Right cardiac atrium (tissue), 5 donors: ENCODE results near the gene KRTAP5-5. TPM values are rescaled to one million over a fixed set of nuclear protein-coding genes. Genes with fewer than 3 reads are reported as not detected.

Experiments
- ATAC-seq, 2 donors: fragments of 200-7000 bp; cut with Tn5 transposase; one replicate each; pipeline versions ENCODE4 v1.8.0 to v1.9.1; 2020; ENCODE audit warnings: moderate library complexity in 2 of 2, mild to moderate bottlenecking in 1 of 2
- DNase-seq, 3 donors: peaks; one replicate each; pipeline ENCODE4 v3.0.0-alpha.2; 2020
- H3K27ac ChIP-seq: one replicate; pipeline ENCODE4 v1.5.1; 2013; ENCODE audit warnings: mild to moderate bottlenecking, low read length, control low read depth, moderate library complexity
- H3K27me3 ChIP-seq: one replicate; pipeline ENCODE4 v1.6.1; 2013; ENCODE audit not compliant: control insufficient read depth, insufficient read depth
- H3K4me1 ChIP-seq: one replicate; pipeline ENCODE4 v1.6.1; 2013; ENCODE audit warnings: low read length; ENCODE audit not compliant: control insufficient read depth, insufficient read depth
- H3K4me3 ChIP-seq: one replicate; pipeline ENCODE4 v1.5.1; 2013; ENCODE audit warnings: low read length, control low read depth
- H3K9me3 ChIP-seq: one replicate; pipeline ENCODE4 v1.6.1; 2013; ENCODE audit warnings: low read length; ENCODE audit not compliant: control insufficient read depth
- WGBS: extraction: QIAGEN DNeasy Blood & Tissue Kit; methylation state at CpG from one replicate; pipeline ENCODE4 v1.1.7; 2013; 5-methylcytosine and 5-hydroxymethylcytosine counted together
- intact Hi-C, 4 donors: fragments of 100-400 bp; cut with DNase I; formaldehyde crosslinking; loops; one replicate each; pipeline versions ENCODE4 v1.11.0 to v1.14.0; 2022 to 2023
- polyA plus RNA-seq: library from polyadenylated mRNA; stranded (reverse); fragments of 200-250 nt; gene quantifications from one replicate; pipeline ENCODE4 v1.2.3, GENCODE V29; 2013
- total RNA-seq, 4 donors: library from RNA; stranded (reverse); fragmentation: NEBNext Ultra II Directional; extraction: Animal tissue kit (Norgen Biotek cat#: 25700); gene quantifications; one replicate each; pipeline ENCODE4 v1.2.1, GENCODE V29; 2021
- donor health status: healthy with polysubstance abuse.
- donor health status: DM: no; HTN: yes; CAD: no.
- donor health status: DM: no; HTN: no; CAD: no.
- donor health status: DM: no; HTN: yes; CAD: no; lungs with severe emphysema.
- donor health status: DM: yes; HTN: yes; CAD: no.

KRTAP5-5 gene
- total and polyA plus RNA-seq, 5 donors = not detected

GRCh38 chr11:1632053-1632714 is 2.6 kb downstream of the KRTAP5-5 start:
- intact Hi-C loops = no loop called here
- H3K27me3 ChIP-seq = no peaks in the 10 kb centered on the region
- WGBS = 57% methylated on average over 11 of the region's 11 CpGs
- no peaks in the 10 kb centered on the region for H3K9me3 ChIP-seq
- no peak overlapping the region for H3K27ac ChIP-seq
- no peaks in the 10 kb centered on the region for H3K4me1 ChIP-seq
- ATAC-seq (no peak), DNase-seq (no peak)
- H3K4me3 ChIP-seq = no peak overlapping the region

- Histone ChIP-seq H3K27ac (no peak overlapping the region), H3K9me3 (no peaks in the 10 kb centered on the region), H3K4me3 (no peak overlapping the region), H3K27me3 (no peaks in the 10 kb centered on the region), H3K4me1 (no peaks in the 10 kb centered on the region)
- no peak for DNase-seq
- no peak for ATAC-seq
- intact Hi-C loops = no loop called here
- WGBS = 92% methylated on average over 10 of the region's 10 CpGs
Observed at GRCh38 chr11:1633864-1634263, 4.3 kb downstream of the KRTAP5-5 start.

GRCh38 chr11:1636291-1636950 is 6.8 kb downstream of the KRTAP5-5 start:
- DNase-seq (no peak), ATAC-seq (no peak)
- Histone ChIP-seq H3K9me3 (no peaks in the 10 kb centered on the region), H3K27ac (no peak overlapping the region), H3K4me1 (no peaks in the 10 kb centered on the region), H3K4me3 (no peak overlapping the region), H3K27me3 (no peaks in the 10 kb centered on the region)
- intact Hi-C loops = no loop called here
- 87% methylated on average over 19 of the region's 19 CpGs for WGBS

- Histone ChIP-seq H3K27me3 (no peaks in the 10 kb centered on the region), H3K4me3 (no peak overlapping the region), H3K27ac (no peak overlapping the region), H3K9me3 (no peaks in the 10 kb centered on the region), H3K4me1 (no peaks in the 10 kb centered on the region)
- 93% methylated on average over 2 of the region's 2 CpGs for WGBS
- DNase-seq = no peak
- ATAC-seq = no peak
- intact Hi-C loops = no loop called here
Observed at GRCh38 chr11:1637628-1638027, 8.1 kb downstream of the KRTAP5-5 start.

- H3K9me3 ChIP-seq = no peaks in the 10 kb centered on the region
- H3K4me3 ChIP-seq = no peak overlapping the region
- no peaks in the 10 kb centered on the region for H3K4me1 ChIP-seq
- no peak for ATAC-seq
- no peak overlapping the region for H3K27ac ChIP-seq
- no peak for DNase-seq
- WGBS = 80% methylated on average over 8 of the region's 8 CpGs
- intact Hi-C loops = no loop called here
- H3K27me3 ChIP-seq = no peaks in the 10 kb centered on the region
Observed at GRCh38 chr11:1638344-1638743, 8.8 kb downstream of the KRTAP5-5 start.

GRCh38 chr11:1639102-1639620 is 9.6 kb downstream of the KRTAP5-5 start:
- Histone ChIP-seq H3K9me3 (no peaks in the 10 kb centered on the region), H3K4me3 (no peak overlapping the region), H3K27ac (peak overlapping the region; percentile 20), H3K4me1 (no peaks in the 10 kb centered on the region), H3K27me3 (no peaks in the 10 kb centered on the region)
- DNase-seq = peak in 1 of 3 donors; percentile 58
- WGBS = 52% methylated on average over 18 of the region's 18 CpGs
- intact Hi-C loops = no loop called here
- peak in 1 of 2 donors; percentile 49 for ATAC-seq

- WGBS = 58% methylated on average over 15 of the region's 15 CpGs
- intact Hi-C loops = no loop called here
- Histone ChIP-seq H3K27ac (no peak overlapping the region), H3K9me3 (no peaks in the 10 kb centered on the region), H3K27me3 (no peaks in the 10 kb centered on the region), H3K4me3 (no peak overlapping the region), H3K4me1 (no peaks in the 10 kb centered on the region)
- DNase-seq = no peak
- ATAC-seq = no peak
Observed at GRCh38 chr11:1639666-1640065, 10.1 kb downstream of the KRTAP5-5 start.

- H3K27me3 ChIP-seq = no peaks in the 10 kb centered on the region
- peak in 1 of 3 donors; percentile 64 for DNase-seq
- intact Hi-C loops = no loop called here
- H3K27ac ChIP-seq = no peak overlapping the region
- 57% methylated on average over 32 of the region's 32 CpGs for WGBS
- no peaks in the 10 kb centered on the region for H3K4me1 ChIP-seq
- no peaks in the 10 kb centered on the region for H3K9me3 ChIP-seq
- no peak overlapping the region for H3K4me3 ChIP-seq
- ATAC-seq = peak; percentile 14 to 47
Observed at GRCh38 chr11:1640076-1640946, 10.7 kb downstream of the KRTAP5-5 start.

- 88% methylated on average over 15 of the region's 15 CpGs for WGBS
- H3K4me3 ChIP-seq = no peak overlapping the region
- H3K27ac ChIP-seq = no peak overlapping the region
- intact Hi-C loops = no loop called here
- H3K27me3 ChIP-seq = no peaks in the 10 kb centered on the region
- no peak for DNase-seq
- no peak for ATAC-seq
- H3K9me3 ChIP-seq = no peaks in the 10 kb centered on the region
- H3K4me1 ChIP-seq = no peaks in the 10 kb centered on the region
Observed at GRCh38 chr11:1641096-1641495, 11.5 kb downstream of the KRTAP5-5 start.

GRCh38 chr11:1642288-1643145 is 12.9 kb downstream of the KRTAP5-5 start:
- no peaks in the 10 kb centered on the region for H3K27me3 ChIP-seq
- intact Hi-C loops = no loop called here

More at GRCh38 chr11:1642288-1643145, 12.9 kb downstream of the KRTAP5-5 start:
- Histone ChIP-seq H3K9me3 (no peaks in the 10 kb centered on the region), H3K4me3 (no peak overlapping the region), H3K4me1 (no peaks in the 10 kb centered on the region), H3K27ac (no peak overlapping the region)
- ATAC-seq = no peak
- no peak for DNase-seq
- 80% methylated on average over 29 of the region's 29 CpGs for WGBS
